ENCODE measurements around the gene HBZ.
A peak's percentile ranks its signal among the peaks of the same experiment; 100 is the strongest.

The HBZ gene

DNA sequence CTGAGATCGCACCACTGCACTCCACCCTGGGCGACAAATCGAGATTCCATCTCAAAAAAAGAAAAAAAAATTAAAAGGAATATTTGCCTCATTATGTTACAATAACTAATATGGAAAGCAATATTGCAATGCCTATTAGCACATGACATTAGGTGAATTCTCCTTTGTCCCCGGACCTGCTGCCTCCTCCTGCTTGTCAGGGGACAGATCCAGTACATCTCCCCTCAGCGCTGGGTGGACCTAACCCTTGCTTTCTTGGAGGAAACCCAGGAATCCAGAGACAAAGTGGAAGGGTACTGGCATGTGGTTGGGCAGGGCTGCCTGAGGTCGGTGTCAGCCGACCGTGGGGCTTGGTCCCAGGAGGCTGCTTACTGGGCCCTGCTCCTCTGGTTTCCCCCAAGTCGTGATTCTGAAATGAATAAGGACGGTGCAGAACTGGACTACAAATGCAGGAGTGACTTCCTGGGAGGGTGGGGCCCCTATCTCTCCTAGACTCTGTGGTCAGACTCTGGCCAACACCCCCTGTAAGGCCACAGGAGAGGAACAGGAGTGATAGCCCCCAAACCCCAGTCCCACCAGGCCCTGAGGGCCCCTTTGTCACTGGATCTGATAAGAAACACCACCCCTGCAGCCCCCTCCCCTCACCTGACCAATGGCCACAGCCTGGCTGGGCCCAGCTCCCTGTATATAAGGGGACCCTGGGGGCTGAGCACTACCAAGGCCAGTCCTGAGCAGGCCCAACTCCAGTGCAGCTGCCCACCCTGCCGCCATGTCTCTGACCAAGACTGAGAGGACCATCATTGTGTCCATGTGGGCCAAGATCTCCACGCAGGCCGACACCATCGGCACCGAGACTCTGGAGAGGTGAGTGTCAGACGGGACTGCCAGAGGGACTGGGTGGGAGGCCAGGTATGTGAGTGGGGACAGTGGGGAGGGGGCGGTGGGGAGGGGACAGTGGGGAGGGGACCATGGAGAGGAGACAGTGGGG, at the start of gene HBZ:
Gene HBZ, plus strand, starts transcription at position 504 of the 988 bp plus-strand sequence. Its CDS starts 266 bp downstream, at position 770.
- DNase-seq (ENCODE audit: low spot score): no peak

DNA sequence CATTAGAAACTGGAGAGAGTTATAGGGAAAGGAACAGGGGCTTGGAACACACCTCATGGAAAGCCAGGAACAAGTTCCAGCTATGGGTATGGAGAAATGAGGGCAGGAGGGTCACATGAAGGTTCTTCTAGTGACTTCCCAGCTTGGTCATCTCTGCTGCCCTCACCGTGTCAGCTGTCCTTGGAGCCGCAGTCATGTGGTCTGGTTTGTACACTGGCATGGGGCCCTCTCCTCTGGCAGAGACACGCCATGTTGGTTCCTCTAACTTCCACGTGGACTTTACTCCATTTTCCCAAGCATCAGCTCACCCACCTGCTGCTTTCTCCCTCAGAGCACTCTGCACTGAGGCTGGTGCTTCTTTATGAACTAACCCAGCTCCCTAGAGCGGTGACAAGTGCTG, 48.1 kb upstream of the HBZ start:
- no peak for DNase-seq (ENCODE audit: low spot score)

DNA sequence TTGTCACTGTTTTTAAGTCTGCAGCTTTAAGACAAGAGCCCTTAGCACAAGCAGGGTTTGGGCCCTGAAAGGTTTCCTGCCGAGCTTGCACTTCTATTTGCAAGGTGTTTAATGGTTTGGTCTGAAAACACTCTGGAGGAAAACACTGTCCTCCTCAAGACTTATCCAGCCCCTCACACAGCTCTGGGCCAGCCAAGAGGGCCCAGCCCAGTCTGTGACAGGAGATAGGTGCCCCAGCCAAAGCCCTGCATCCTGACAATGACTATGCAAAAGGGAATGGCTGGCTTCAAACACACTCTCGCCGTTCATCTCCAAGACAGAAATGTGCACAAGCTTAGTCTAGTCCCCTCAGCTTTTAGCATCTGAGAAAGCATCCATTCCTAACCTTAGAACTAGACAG, 47.5 kb upstream of the HBZ start:
- DNase-seq (ENCODE audit: low spot score): no peak

DNA sequence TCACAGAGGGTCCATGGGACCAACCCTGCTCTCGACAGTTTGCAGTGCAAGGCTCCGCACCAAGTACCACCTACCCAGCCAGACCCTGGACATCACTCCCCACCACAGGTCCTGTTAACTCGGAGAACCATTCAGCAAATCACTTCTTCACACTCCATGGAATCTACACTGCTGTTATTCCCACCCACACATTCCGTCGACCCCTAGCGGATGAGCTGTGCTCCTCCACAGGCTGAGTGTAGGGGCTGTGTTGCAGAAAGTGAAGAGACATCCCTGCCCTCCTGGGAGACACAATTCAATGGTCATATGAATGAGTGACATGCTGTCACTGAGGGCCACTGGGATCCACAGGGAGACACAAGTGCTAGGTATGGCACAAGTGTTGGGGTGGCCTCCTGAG, 46.9 kb upstream of the HBZ start:
- no peak for DNase-seq (ENCODE audit: low spot score)

DNA sequence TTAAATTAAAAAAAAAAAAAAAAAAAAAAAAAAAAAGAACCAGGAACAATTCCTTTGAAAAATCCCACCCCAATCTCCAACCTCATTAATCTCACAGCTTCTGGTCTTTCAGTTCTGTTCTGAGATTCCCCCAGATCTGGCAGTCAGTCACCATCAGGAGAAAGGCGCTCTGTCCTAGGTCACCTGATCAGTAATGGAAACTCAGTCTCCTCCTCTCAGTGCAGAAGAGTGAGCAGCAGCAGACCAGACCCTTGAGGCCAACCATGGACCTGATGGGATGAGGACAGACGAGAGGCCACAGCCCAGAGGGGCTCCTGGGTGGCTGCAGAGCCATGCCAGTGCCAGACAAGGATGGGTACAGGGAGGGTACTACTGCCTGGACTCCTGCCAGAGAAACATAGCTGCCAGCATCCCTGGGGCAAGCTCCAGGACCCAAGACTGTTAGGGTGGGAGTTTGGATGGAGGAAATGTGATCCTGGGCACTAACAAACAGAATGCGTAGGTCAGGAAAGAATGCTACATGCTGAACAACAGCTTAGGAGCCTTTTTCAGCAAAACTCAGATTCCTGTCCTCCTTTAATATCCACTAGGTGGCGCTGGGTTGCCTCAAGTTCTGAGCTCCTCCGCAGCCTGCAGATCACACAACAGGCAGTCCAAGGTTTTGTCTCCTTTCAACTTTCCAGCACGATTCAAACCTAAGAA, 45.7 kb upstream of the HBZ start:
- peak; percentile 74 for DNase-seq (ENCODE audit: low spot score)

DNA sequence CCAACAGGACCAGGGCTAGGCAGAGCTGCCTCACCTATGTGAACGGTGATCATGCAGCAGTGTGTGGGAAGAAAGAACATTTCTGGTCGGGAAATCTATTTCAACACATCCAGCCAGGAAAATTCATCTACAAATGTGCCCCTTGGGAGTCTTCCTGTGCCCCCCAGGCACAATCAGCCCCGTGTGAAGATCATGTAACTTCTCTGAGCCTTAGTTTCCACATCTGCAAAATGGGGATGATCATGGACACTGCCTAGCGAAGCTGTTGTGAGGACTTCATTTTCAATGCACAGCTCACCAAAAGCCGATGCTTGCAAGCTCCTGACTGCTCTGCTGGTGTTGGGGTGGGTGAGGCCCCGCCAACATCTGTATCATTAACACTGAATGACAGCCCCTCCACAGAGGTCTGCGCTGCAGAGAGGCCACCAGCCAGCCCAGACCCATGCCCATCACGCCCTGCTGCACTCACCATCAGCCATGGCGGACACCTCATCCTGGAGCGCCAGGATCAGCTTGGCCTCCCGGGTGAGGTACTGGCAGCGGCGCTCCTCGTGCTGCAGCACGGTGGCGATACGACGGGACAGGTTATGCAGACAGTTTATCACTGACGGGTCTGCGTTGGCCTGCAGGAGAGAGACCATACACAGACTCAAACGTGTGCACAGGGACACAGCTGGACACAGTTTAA, 40.1 kb upstream of the HBZ start:
- DNase-seq (ENCODE audit: low spot score): no peak

DNA sequence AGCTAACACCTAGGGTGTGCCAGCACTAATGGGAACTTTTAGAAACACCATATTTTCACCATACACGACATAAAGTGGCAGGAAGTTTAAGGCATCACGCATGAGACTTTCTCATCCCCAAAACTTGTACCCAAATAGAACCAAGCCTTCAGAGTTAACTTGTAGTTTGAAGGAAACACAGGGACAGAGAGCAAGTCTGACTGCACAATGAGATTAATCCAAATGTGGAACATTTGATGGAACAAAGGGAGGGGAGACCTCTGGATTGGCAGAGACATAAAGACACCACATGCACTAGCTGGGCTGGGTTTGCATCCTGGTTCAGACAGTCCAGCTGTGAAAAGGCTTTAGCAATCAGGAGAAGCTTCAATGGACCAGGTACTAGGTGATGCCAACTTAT, 38.1 kb upstream of the HBZ start:
- DNase-seq (ENCODE audit: low spot score): no peak

DNA sequence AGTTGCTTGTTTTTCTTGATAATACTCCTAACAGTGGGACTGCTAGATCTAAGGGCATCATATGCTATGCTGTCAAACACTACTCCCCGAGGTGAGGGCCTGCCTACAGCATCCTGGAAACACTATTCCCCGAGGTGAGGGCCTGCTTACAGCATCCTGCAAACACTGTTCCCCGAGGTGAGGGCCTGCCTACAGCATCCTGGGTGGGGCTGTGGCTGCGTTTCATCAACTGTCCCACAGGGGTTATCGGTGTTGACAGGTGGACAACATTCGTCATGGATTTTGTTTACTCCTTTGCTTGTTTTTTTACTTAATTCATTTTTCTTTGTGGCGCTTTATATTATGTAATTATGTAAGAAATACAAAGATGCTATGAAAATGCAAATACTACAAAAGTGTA, 36.4 kb upstream of the HBZ start:
- no peak for DNase-seq (ENCODE audit: low spot score)

DNA sequence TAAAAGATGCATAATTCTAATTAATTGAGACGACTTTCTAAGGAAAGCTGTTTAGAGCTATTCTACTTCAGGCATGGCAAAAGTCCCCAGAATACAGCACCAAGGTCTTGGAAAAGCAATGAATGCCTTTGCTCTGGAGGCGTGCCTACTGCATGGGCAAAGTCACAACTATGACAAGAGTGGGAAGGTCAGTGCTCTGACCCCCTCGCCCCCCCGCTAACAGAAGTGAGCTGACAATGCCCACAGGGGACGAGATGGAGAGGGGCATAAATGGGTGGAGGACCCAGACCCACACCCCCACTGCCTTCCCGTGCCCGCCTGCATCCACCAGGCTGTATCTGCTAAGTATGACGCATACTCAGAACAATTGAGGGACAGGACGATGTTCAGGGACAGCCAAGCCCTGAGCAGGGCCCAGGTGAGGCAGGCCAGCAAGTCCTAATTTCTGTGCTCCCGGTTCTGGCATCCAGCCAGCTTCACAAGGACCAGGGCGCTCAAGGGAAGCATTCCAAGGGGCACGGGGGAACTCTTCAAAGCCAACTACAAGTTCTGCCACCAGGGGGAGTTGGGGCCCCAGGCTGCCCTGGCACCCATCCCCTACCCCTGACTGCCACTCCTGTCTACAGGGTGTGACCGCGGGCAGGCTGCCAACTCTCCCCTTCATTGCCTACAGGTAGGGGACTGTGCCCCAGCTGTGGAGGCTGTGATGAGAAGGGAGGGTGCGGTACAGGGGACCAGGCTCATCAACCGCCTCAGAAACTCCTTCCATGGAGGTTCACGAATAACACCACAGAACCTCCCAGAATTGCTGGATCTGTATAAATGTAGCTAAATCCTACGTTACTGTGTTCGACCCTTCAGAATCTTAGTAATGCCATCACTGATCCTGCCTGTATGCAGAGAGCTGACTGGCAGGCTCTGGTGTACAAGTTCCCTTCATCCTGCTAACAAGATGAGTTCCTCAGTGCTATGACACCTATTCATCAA, 34.8 kb upstream of the HBZ start:
- DNase-seq (ENCODE audit: low spot score): peak; percentile 68

DNA sequence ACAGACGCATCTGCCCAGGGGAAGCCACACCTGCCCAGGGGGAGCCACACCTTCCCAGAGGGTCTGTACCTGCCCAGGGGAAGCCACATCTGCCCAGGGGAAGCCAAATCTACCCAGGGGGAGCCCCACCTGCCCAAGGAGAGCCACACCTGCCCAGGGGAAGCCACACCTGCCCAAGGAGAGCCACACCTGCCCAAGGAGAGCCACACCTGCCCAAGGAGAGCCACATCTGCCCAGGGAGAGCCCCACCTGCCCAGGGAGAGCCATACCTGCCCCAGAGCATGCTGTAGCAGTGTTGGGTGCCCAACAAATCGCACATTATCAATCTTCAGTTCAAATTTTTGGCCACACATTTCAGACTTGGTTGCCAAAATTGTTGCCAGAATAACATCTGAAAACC, 33.6 kb upstream of the HBZ start:
- no peak for DNase-seq (ENCODE audit: low spot score)

DNA sequence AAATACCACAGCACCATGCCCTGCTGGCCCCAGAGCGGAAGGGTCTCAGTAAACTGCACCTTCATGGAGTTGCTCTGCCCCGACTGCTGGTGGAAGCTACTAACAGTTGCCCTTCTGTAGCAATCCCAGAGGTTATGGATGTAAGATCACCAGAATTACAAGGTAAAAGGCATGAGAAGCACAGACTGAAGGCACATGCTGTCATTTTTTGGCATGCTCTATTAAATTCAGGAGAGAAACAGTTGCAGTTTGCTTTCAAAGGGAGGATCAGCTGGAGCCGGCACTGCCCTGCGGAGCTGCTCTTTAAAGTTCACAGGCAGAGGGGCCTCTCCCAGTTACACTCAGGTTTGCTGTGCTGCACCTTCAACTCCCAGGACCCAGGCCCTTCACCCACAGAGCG, 33.1 kb upstream of the HBZ start:
- DNase-seq (ENCODE audit: low spot score): no peak

DNA sequence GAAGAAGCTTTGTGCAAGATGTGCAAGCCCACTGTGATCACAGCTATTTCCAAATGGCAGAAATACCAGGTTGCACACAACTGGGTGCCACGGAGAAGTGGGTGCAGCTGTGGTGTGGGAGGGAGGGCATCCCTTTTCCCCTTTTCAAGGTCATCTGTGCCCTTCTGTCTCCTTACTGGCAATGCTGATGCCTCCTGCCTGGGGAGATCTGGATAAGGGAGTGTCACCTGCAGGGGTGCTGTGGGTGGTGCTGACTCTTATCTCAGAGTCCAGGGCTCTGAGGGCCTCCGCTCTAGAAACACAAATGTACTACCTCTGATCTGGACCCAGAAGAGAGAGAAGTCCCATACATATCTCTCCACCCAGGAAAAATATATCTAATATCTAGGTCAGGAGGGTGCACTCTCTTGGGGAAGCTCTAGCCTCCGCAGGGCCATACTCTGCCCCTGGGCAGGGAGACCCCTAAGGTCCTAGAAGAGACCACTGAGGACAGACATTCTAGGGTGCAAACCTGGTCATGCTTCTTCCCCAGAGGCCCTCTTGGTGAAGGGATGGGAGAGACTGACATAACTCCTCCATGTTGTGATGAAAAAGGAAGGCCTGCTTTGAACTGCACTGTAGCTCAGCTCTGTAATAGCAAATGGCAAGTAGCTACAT, 32.5 kb upstream of the HBZ start:
- no peak for DNase-seq (ENCODE audit: low spot score)

DNA sequence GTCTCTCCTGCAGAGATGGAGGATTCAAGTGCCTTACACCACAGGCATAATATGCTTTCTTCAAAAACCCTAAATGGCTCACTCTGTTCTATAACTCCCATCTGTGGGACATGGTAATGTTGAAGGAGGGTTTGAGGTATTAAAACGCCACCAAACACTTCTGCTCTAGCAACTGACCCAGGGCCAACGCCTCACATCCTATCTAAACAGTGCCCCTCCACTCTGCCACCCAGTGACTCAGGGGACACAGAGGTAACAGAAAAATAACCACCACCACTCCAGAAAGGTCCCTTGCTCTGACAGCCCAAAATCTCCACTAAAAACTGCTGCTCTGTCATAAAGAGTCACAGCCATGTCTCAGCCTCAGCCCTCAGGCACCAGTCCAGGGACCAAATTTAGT, 31.7 kb upstream of the HBZ start:
- no peak for DNase-seq (ENCODE audit: low spot score)

DNA sequence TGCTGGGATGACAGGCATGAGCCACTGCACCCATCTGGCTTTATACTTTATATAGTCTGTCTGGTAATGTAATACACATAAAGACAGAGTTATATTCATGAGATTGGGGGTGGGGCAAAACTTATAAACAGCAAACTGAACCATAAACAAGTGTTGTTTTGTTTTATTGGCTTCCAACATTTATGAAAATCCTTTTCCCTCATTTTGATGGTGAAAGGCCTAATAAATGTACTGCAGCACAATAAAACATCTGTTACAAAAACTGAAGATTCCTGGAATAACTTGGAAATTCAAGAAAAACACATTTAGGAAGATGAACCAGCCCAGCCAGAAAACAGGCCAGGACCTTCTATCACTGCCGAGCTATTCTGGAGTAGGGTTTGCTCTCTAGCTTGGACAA, 30.1 kb upstream of the HBZ start:
- DNase-seq (ENCODE audit: low spot score): no peak

DNA sequence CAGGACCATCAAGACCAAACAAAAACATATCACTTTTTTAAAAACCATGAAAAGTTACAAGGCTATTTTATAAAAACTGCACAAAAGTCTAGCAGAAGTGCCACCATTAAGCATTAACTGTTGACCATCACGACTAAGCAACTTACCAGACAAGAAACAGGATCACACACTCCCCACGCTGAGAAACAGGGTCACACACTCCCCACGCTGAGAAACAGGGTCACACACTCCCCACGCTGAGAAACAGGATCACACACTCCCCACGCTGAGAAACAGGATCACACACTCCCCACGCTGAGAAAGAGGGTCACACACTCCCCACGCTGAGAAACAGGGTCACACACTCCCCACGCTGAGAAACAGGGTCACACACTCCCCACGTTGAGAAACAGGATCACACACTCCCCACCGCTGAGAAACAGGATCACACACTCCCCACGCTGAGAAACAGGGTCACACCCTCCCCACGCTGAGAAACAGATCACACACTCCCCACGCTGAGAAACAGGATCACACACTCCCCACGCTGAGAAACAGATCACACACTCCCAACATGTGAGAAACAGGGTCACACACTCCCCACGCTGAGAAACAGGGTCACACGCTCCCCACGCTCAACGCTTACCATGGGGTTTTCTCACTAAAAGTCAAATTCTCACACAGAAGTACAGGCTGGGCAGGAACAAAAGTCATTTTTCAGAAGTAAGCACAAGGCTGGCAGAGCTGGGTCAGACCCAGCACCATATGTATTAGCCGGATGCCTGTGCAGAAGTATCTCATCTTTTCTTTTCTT, 28.7 kb upstream of the HBZ start:
- peak; percentile 6 for DNase-seq (ENCODE audit: low spot score)

DNA sequence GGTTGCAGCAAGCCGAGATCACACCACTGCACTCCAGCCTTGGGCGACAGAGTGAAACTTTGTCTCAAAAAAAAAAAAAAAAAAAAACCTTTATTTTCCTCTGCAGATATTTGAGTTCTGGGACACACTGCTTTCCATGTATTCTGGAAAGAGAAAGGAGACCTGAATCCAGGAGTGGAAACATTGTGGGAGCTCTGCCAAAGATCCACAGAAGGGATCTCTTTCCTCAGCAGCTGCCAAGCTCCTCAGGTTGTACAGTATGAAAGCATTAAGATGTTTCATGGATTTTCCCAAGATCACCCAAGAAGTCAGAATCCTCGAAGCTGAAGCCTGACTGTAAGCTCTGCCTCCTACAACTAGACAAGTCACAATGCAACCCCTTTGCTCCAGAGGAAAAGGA, 27.4 kb upstream of the HBZ start:
- no peak for DNase-seq (ENCODE audit: low spot score)

DNA sequence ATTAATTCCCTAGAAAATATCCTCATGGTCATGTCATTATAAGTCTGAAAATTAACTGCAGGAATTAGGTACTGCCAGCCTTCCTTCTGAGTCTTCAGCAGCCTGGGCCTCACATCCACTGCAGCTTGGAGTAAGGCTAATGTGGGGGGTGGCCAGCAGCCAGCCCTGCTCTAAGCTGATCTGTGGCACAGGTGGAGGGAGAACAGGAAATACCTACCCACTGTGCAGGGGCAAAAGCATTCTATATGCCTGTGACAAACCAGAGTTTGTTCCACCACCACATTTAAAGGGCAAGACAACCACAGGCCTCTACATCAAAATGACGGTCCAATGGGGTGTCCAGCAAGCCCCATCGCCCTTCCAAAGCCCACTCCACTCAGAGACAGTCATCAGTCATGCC, 23.4 kb upstream of the HBZ start:
- no peak for DNase-seq (ENCODE audit: low spot score)

DNA sequence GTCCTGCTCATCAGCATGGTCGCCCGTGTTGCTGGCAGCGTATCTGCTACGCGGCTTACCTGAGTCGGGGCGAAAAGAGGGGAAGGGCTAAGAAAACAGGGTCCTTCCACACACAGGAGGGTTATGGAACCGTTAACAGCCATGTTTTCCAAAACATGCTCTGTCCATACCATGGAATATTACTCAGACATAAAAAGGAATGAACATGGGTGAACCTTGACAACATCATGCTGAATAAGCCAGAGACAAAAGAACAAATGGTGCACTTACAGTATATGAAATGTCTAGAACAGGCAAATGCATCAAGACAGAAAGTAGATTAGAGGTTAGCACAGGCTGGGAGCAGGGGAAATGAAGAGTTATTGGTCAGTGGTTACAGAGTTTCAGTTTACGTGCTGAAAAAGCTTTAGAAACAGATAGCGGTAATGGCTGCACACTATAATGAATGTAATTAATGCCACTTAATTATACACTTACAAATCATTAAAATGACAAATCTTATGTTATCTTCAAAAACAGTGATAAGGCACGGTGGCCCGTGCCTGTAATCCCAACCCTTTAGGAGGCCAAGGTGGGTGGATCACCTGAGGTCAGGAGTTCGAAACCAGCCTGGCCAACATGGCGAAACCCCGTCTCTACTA, 21.8 kb upstream of the HBZ start:
- DNase-seq (ENCODE audit: low spot score): no peak

DNA sequence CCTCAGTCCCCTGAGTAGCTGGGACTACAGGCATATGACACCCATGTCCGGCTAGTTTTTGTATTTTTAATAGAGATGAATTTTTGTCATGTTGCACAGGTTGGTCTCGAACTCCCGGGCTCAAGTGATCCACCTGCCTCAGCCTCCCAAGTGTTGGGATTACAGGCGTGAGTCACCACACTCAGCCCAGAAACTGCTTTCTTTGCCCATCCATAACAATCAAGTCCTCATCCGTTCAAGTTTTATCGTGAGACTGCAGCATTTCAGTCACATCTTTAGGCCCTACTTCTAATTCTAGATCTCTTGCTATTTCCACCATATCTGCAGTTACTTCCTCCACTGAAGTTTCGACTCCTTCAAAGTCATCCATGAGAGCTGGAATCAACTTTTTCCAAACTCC, 20.3 kb upstream of the HBZ start:
- no peak for DNase-seq (ENCODE audit: low spot score)

DNA sequence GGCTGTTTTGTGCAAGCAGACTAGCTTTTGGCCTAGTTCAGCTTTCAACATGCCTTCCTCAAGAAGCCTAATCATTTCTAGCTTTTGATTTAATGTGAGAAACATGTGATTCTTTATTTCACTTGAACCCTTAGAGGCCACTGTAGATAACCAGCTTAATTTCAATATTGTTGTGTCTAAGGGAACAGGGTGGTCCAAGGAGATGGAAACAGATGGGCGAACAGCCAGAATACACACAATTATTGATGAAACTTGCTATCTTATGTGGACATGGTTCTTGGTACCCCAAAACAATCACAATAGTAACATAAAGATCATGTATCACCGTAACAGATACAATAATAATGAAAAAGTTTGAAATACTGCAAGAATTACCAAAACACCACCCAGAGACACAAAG, 18.7 kb upstream of the HBZ start:
- DNase-seq (ENCODE audit: low spot score): no peak
